GM19328 (cell line): Measurements from ENCODE around the gene ROR2.

Experiments
- ATAC-seq: cut with Tn5 transposase; IDR thresholded peaks from one replicate; pipeline ENCODE4 v1.9.1; 2021; ENCODE audit warnings: mild to moderate bottlenecking, moderate library complexity; ENCODE audit not compliant: unreplicated experiment

The ROR2 gene

DNA sequence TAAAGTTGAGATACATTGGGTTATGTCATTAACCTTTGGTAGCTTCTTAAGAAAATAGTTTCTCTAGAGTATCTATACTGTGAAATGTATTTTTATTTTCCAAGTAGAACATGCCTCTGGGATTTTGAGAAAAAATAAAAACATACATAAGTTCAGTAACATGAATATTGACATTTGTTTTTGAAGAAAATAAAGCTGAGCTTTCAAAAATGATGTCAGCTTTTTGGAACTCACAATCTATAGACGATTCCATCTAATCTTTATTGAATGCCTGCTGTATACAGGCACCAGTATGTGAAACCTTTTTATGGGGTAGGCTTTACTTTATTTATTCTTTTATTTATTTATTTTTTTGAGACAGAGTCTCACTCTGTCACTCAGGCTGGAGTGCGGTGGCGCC is 350.5 kb downstream of the ROR2 start:
- no peak for ATAC-seq

DNA sequence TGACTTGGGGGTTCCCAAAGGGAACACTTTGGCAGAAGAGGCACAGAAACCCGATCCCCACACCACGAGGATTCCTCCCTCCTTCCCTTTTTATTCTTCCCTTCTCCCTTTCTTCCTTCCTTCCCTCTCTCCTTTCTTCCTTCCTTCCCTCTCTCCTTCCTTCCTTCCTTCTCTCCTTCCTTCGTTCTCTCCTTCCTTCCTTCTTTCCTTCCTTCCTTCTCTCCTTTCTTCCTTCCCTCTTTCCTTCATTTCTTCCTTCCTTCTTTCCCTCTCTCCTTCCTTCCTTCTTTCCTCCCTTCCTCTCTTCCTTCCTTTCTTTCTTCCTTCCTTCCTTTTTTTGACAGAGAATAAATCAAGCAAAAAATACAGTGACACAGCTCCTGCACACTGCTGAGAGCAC is 358.4 kb downstream of the ROR2 start:
- ATAC-seq, result no peak

GRCh38 chr9:91589101-91589553 is 360.9 kb downstream of the ROR2 start:
- ATAC-seq, result no peak

- ATAC-seq, result no peak
Observed at GRCh38 chr9:91586282-91586681, 363.7 kb downstream of the ROR2 start.

- ATAC-seq, result no peak
Observed at GRCh38 chr9:91583966-91584365, 366.1 kb downstream of the ROR2 start.

DNA sequence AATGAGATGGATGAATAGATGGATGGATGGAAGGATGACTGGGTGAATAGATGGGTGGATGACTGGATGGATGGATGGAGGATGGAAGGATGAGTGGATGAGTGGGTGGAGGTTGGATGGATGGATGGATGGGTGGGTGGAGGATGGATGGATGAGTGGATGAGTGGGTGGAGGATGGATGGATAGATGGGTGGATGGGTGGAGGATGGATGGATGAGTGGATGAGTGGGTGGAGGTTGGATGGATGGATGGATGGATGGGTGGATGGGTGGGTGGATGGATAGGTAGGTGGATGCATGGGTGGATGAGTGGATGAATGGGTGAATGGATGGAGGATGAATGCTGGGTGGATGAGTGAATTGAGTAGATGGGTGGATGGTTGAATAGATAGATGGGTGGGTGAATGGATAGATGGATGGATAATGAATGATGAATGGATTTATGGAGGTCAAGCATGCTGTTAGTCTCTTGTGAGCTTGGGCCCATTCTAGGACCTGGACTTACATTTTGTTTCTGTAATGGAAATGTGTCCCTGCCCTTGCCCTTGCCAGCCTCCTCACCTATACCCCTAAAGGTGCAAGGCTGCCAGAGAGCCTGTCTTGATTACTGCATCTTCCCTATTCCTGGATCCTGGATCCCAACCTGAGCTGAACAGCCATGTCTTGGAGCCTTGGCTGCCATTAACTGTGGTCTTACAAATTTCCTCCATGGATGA is 366.7 kb downstream of the ROR2 start:
- ATAC-seq, result no peak

GRCh38 chr9:91582181-91582580 is 367.8 kb downstream of the ROR2 start:
- ATAC-seq, result no peak

DNA sequence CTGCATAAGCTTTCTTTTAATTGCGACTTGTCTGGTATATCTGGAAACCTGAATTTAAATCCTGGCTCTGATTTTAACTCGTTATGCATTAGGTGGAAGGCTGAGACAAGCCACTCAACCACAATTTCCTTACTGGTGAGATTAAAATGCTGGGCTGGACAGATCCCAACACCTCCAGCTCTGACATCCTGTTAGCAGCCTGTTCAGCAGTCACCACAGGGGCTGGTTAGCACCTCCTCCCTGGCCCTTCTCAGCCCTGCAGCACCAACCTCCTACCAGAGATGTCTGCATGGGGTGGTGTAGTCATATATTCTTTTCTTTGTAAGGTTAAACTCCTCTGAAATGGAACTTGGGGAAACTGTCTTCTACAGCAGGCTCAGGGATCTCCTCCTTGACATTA is 369.9 kb downstream of the ROR2 start:
- ATAC-seq, result no peak

DNA sequence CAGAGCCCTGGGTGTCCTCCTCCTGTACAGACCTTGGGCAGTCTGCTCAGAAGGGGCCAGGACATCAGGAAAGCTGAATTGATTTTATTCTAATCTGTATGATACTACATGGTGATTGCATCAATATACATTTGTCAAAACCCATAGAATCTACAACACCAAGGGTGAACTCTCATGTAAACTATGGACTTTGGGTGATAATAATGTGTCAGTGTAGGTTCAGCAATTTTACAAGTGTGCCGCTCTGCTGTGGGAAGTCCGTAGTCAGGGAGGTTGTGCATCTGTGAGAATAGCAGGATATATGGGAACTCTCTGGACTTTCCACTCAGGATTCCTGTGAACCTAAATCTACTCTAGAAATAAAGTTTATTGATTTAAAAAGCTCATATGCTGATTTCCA is 371.1 kb downstream of the ROR2 start:
- ATAC-seq, result no peak

DNA sequence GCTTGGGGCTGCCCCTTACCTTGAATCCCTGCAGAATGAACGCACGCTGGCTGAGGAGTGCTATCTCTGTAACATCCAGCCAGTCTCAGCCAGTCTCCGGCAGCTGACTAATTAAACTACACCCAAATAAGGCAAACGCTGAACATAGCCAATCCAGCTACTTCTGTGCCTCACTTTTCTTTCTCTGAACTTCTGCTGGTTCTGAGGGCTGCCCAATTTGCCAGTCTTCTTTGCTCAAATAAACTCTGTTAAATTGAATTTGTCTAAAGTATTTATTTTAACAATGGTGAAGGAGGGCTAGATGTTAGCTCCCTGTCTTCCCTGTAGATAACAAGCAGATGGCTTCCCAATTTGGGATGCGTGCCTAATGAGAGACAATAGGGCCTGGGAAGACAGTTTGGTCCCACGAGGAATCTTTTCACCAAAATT is 372.4 kb downstream of the ROR2 start:
- no peak for ATAC-seq

DNA sequence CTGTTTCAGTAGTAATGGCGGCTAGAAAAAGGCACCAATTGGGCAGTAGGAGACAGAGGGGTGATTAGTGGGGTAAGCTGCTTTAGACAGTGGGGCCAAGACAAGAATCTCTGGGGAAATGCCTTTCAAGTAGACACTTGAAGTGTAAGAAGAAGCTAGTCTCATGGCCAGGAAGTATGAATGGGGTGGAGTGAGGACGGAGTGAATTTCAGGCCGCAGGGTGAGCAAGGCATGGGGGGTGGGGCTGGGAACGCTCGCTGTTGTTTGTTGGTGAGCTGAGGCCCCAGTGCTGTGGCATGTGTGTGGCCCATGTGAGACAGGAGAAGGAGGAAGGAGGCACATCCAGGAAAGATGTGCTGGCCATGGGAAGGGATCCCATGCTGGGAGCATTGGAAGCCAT is 377.2 kb downstream of the ROR2 start:
- no peak for ATAC-seq

- no peak for ATAC-seq
Observed at GRCh38 chr9:91572044-91572443, 378.0 kb downstream of the ROR2 start.

- ATAC-seq, result no peak
Observed at GRCh38 chr9:91571036-91571435, 379.0 kb downstream of the ROR2 start.

DNA sequence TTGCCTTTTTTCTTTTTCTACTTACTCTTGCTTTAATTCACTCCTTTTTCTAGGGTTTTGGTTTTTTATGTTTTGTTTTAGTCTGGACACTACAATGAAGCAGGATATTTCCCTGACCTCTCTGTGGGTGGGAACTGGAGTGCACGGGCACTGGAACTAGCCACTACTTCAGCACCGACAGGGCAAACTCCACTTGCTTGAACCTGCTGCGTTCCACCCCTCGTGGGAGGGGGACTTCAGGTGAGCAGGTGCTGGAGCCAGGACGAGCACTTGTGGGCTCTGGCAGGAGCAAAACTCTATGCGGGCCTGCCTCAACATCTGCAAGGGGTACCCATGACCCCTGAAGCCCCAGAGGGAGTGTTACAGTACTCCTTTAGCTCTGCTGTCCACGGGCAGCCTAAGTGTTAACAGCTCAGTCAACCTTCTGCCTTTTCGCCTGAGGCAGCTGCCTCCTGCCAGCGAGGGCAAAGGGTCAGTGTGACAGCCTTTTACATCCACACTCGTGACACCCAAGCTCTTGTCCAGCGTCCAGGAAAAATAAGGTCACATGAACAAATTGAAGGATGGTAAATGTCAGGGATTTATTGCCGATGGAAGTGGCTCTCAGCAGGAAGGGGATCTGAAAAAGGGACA is 382.3 kb downstream of the ROR2 start:
- no peak for ATAC-seq

GRCh38 chr9:91564081-91564670 is 385.9 kb downstream of the ROR2 start:
- ATAC-seq, result no peak

- no peak for ATAC-seq
Observed at GRCh38 chr9:91562416-91562815, 387.6 kb downstream of the ROR2 start.

GRCh38 chr9:91560301-91560700 is 389.7 kb downstream of the ROR2 start:
- ATAC-seq, result no peak

- no peak for ATAC-seq
Observed at GRCh38 chr9:91558879-91559278, 391.1 kb downstream of the ROR2 start.

DNA sequence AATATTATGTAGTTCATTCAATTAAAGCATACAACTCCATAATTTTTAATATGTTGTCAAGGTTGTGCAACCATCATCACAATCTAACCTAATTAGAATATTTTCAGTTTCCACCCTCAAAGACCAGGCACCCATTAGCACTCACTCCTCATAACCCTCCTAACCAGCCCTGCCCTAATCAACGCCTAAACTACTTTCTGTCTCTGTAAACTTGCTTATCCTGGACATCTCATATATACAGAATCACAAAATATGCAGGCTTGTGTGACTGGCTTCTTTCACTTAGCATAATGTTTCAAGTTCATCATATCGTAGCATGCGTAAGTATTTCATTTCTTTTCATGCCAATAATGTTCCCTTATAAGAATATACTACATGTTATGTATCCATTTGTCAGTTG is 391.6 kb downstream of the ROR2 start:
- ATAC-seq, result no peak

DNA sequence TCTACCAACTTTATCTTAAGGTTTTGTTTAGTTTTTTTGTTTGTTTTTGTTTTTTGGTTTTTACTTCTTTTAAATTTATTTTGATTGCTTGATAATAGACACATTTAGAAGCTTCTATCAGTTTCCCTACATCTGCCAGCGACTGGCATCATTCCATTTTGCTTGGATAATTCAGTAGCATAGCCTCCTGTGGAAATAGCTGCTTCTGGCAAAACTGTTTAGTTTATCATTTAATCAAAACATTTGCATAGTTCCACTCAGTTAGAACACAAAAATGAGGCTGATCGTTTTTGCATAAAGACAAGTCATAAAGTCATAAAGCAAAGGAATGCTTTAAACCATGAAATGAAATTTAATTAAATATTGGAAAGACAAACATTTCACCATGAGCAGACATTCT is 392.7 kb downstream of the ROR2 start:
- no peak for ATAC-seq

DNA sequence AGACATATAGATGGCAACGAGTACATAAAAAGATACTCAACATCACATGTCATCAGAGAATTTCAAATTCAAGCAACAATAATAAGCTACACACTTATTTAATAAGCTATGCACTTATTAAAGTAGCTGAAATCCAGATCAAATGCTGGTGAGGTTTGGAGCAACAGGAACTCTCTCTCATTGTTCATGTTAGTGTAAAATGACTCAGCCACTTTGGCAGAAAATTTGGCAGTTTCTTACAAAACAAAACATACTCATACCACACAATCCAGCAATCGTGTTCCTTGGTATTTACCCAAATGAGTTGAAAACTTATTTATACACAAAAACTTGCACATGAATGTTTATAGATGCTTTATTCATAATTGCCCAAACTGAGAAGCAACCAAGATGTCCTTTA is 394.9 kb downstream of the ROR2 start:
- ATAC-seq, result no peak

DNA sequence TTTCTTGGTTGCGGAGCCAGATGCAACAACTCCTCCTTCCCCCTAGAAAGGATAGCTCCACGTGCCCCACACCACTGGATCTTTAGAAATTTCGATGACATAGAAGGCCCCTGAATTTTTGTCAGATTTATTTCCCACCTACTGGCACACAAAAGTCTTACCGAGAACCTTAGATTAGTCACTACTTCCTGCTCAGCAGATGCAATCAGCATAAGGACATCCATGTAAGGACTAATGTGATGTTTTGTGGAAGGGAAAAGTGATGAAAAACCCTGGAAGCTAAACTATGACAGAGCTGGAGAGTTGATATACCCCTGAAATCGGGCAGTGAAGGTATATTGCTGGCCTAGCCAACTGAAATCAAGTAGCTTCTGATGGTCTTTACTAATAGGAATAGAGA is 400.9 kb downstream of the ROR2 start:
- no peak for ATAC-seq
